ENCODE data around the gene MAP3K21.

Gene MAP3K21

DNA sequence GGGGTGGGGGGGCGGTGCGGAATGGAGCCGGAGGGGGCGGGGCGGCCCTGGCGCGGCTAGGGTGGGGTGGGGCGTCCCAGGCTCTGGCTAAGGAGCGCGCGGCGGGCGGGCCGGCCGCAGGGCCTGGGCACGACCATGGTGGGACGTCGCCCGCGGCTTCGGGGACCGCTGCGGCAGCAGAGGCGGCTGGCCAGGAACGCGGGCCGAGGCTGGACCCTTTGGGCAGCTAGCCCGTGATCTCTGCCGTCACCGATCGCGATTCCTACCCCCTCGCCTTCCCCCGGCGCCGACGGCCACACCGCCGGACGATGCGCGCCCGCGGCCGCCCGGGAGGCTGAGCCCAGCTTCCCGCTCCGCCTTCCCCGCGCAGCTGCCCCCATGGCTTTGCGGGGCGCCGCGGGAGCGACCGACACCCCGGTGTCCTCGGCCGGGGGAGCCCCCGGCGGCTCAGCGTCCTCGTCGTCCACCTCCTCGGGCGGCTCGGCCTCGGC is at the start of gene MAP3K21:
TSS of gene MAP3K21 (plus strand) at position 74 of the 491 bp plus-strand sequence. CDS start at position 379, 305 bp downstream.
- no peak for DNase-seq

DNA sequence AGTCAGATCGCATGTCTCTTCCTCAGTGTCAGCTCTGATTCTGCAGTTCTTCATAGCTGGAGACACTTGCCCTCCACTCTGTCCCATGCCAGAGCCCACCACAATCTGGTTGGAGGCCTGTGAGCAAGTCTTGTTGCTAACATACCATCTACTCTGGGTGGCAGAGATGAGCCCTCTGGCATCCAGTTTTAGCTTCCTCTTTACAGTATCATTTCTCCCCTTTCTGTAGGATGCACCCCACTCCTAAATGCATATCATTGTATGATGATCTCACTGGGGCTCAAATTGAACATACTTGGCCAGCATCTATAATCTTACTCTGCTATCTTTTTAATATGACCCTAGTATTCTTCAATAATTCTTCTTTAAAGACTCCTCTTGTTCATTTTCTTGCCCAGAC is 48.9 kb upstream of the MAP3K21 start:
- no peak for DNase-seq

DNA sequence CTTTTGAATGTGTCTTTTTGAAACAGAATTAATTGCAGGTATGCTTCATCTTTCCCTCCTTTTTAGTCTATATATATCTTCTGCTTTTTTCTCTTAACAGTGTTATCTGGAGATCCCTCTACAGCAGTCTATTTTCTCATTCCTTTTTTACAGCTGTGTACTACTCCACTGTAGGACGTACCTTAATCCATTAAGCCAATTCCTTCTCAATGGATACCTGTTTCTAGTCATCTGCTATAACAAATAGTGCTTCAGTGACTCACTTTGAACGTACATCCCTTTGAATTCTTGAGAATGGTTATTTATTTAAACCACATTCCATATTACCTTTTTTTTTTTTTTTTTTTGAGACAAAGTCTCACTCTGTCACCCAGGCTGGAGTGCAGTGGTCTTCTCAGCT is 47.6 kb upstream of the MAP3K21 start:
- DNase-seq, result no peak

DNA sequence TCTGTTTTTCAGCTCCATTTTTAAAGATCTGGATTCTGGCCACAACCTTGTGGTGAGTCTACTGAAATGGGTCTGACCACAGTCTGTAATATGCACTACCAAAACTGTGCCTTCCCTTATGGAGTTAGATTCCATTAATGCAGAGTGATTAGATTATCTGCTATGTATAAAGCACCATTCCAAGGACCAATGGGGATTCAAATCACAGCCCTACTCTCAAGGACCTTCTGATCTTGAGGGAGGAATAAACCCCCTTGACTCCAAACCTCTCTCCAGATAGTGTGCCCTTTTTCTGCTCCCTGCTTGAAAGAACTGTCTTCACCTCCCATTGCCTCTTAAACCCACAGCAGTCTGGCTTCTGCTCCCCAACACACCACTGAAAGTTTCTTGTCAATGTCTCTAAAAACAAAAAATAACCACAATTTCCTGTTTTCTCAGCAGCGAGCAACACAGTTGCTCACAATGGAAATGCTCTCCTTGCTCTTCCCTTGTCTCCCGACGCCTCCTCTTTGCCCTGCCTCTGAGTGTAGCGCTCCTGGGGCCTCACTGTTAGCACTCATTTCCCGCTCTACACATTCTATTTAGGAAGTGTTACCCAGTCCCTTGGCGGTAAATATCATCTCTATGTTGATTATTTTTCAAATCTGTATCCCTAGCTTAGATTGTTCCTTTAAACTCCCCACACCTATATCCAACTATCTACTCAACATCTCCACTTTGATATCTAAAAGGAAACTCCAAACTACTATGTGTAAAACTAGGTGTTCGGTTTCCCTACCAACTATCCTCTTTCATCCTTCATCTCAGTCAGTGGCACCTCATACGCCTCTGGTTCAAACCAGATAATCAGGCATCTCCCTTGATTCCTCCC is 45.6 kb upstream of the MAP3K21 start:
- DNase-seq, result no peak

DNA sequence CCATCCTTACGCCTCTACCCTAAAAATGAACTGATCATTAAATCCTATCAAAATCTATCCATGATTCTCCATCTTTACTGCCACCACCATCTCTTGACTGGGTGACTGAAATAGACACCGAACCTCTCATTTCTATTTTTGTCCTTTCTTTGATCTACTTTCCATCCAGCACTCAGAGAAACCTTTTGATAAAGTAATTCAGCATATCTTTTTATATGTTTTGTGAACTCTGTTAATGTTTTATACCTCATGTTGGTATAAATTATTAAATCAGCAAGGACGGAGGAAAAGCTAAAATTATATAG is 45.0 kb upstream of the MAP3K21 start:
- no peak for DNase-seq

DNA sequence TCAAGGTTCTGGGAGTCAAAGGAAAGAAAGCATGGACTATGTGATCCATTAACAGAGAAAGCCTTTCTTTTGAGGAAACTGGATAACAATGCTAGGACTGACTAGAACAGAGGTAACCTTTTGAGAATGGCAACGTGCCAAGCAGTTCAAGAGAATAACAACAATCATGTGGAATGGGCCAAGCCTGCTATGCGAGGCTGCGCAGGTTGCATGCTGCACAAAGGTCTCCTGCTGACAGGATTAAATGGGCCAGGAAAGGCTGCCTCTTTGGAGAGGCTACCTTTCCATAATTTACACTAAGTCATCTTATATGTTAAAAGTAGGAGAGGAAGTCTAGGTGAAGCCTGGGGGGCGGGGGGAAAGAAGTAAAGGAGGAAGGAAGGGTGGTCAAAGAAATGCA is 37.8 kb upstream of the MAP3K21 start:
- no peak for DNase-seq

DNA sequence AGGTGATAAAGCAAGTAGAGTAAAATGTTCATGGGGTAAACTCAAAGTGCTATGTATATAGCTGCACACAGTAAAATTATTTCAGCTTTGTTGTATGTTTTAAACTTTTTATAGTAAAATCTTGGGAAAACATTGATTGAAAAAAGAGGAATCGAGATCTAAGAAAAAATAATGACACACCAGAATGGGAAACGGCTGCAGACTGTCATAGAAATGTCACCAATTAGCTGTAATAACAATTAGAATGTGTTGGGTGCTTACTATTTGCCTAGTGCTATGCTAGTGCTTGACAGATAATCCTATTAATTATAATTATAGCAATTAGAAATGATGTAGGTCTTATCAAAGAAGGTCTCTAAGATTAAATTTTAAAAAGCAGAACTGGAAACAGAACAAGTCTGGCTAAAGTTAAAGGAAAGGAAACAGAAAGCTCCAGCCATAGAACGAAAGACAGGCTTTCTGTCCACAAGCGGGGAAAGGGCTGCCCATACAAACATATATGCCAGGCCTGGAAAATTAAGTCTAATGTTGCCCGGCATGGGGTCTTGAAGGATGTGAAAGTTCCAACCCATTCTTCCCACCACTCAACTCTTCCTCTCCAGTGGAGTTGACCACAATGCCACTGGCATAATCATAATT is 37.0 kb upstream of the MAP3K21 start:
- no peak for DNase-seq

DNA sequence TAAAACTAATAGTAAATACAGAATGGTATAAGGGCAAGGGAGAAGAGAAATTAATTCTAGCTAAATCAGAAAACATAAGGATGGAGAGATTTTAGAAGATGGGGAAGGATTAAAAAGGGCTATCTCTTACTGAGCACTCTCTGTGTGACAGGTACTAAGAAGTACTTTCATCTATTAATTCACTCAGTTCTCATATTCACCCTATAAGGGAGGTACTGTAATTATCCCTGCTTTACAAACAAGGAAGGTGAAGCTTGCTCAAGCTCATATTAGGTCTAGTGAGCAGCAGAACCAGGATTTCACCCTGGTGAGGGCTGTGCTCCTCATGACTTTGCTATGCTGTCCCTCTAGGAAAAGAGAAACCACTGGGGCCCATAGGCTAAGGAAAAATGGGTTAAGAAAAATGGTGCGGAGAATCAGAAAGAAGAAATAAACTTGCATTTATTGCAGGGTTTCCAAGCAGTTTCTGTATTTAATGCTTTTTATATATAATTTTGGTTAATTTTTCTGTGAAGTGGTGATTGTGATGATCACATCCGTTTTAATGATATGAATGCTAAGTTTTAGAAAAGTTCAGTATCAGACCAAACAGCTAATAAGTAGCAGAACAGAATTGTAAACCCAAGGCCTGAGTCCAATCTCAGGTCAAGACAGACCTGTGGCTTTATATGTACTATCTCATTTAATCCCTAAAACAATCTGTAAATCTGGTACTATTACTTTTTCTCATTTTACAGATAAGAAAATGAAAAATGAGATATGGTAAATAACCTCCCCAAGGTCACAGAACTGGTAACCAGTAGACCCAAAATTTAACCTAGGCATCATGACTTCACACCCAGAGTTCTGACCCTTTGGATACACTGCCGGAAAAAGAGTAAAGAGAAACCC is 33.7 kb upstream of the MAP3K21 start:
- DNase-seq, result no peak

DNA sequence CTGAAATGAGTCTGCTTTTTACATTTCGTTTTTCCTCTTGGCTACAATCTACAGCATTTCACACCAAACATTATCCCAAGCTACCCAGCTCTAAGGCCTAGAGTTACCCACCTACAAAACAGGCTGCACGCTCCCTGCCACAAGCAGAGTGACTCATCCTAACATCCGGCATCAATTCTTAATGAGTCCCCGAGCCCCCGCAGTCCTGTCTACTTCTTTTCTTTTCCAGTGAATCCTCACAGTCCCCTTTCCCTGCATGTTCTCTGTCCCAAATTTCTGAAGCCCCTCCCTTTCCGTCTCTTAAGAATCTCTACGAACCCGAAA is 32.6 kb upstream of the MAP3K21 start:
- DNase-seq, result peak in 1 of 2 experiments; percentile 53

DNA sequence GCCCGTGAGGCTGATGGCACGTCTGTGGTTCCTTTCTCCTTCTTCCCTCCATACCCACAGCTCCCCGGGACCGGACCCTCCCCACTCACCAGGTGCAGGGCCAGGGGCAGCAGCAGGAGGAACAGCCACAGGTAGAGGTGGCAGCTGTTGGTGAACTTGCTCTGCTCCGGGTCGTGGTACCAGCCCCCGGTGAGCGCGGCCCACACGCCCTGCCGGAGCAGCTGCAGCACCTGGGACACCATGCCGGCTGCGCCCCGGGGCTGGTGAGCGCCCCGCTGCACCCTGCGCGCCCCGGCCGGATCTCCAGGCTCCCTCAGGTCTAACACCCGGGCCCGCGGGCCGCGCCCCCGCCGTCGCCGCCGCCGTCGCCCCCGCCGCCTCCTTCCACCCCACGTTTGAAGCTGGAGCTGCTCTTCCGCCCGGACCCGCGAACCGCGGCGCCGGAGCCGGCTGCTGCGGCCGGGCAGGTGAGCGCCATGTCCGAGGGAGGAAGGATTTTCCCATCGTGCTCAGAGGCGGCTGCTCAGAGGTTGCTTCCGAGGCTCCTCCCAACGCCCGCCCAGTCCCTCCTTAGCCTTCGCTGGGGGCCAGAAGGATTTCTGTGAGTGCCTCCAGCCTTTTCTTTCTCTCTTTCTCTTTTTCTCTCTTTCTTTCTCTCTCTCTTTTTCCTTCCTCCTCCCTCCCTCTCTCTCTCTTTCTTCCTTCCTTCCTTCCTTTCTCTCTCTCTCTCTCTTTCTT is 32.1 kb upstream of the MAP3K21 start, which contains the start of gene PCNX2:
TSS of gene PCNX2 (minus strand) at position 489 of the 738 bp plus-strand sequence. CDS start at position 242, 247 bp downstream.
- peak in 1 of 2 experiments; percentile 52 for DNase-seq

DNA sequence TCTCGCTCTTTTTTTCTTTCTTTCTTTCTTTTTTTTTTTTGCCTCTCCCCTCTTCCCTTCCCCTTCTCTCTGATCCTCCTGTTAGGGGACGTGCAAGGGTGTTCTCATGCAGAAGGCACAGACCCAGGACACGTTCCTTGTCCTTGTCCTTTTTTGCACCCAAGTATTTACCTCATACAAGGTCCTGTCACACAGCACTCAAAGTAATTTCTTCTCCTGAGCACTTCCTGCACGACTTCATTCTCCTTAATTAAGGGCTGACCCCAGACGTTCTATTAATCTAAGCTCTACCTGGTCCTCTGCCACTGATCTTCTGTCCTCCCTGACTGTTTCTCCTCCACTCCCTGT is 31.6 kb upstream of the MAP3K21 start:
- no peak for DNase-seq

DNA sequence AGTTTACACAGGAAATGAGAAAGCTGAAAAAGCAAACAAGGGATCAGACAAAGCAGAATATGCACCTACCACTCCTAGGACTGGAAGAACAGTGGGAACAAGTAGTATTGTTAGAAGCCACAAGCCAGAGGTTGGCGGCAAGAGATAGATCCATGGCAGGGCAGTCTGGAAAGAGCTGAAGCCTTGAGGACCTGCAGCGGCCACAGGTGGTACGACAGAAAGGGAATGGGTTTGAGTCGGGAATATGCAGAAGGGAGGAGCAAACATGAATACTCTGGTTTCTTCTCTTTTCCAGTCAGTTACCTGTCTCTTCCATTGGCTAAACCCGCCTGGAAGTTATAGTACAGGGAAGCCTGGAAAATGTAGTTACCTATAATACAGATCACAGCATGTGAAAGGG is 28.1 kb upstream of the MAP3K21 start:
- DNase-seq, result no peak

DNA sequence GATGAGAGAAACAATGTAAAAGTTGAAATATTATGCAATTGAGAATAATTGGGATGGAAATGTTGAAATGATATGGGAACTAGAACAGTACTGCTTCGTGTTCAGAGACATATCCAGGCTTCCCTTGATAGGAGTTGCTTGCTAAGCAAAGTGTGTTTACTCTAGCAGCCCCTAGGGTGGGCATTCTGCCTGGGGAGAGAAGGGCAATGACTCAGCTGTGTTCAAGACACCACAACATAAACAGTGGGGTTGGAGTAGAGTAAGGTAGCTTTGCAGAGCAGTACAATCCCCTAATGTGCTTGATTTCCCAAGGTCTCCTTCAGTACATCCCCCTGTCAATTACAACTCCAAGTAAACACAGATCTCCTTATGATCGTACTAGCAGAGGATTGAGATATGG is 27.2 kb upstream of the MAP3K21 start:
- DNase-seq, result no peak

DNA sequence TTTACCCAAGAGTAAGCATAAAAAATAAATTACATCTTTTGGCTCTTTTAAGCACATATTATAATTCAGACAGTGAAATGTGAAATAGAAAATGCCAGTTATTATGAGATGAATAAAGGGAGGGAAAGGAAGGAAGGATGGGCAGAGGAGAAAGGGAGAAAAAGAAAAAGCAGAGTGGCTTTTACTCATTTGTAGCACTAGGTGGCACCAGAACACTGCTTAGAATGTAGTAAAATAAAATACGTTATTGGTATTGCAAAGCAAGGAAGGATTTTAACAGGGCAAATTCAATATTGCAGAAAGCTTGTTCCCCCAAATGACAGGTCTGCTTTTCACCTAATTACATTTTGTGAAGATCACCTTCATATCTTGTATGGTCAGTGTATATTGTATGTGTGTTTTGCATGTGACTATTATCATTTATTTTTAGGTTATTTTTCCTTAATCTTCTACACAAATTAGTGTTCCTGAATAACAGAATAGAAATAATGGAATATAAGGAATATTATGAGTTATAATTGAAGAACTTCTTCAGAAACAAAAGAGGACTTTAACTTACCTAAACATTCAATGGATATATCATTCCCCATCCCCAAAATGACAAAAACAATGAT is 22.9 kb upstream of the MAP3K21 start:
- peak in 1 of 2 experiments; percentile 27 for DNase-seq

DNA sequence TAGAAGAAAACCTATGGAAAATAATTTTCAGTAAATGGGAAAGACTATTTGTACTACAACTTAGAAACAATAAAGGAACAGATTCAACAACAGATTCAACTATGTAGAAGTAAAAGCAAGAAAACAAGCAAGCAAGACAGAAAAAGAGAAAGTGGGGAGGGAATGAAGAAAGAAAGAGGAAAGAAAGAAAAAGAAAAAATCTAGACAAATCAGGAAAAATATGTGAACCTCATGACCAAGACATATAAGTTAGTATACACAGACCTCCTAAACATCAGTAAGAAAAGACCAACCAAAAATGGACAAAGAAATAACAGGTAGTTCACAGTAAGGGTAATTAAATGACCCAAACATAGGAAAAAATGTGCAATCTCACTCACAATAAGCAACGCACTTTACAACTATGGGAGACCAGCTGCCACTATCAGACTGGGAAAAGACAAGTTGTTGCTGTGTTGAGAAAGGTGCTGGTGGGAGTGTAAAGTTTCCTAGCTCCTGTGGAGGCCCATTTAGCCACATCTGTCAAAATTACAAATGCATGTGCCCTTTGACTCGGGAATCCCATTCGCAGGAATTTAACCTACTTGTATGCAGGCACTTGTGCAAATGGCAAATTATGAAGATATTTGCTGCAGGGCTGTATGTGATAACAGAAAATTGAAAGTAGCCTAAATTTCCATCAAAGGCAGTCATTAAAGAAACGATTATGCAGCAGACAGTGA is 13.9 kb upstream of the MAP3K21 start:
- DNase-seq, result no peak

DNA sequence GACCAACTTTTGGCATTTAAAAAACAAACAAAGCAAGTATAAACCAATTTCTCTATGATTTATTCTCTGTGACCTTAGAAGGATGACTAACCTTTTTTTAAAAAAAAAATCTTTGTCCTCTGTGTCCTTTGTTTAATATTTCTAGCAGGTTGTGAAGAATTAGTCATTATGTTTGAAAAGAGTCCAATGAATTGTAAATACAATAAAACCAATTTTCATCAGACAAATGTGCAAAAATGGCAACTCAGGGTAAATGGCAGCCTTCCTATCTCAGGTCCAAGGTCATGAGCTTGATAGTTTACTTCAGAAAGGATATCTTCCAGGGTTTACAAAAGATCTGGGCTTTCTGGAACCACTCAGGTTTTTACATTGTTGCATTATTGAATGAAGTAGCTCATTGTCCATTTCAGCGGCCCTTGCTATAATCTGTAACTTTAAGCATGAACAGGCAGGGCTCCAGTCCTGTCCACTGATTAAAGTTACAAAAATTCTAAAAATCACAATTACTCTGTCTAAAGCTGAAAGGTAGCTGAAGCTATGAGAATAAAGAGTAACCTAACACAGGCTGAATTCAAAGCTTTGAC is 11.7 kb upstream of the MAP3K21 start:
- no peak for DNase-seq

DNA sequence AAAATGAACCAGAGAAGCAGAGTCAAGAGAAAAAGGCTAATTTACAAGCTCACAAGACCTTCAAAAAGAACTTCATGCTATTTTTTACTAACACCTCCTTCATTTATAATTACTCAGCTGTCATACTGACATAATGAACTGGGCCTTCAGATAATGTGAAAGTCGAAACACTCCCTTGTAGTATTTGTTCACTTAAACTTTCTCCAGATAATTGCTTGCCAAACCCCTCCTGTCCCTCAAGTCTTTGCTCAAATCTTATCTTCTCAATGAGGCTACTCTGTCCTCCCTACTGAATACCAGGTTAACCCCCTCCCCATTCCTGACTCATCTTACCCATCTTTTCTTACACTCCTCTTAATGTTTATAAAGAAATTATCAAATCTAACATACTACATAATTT is 11.1 kb upstream of the MAP3K21 start:
- no peak for DNase-seq

DNA sequence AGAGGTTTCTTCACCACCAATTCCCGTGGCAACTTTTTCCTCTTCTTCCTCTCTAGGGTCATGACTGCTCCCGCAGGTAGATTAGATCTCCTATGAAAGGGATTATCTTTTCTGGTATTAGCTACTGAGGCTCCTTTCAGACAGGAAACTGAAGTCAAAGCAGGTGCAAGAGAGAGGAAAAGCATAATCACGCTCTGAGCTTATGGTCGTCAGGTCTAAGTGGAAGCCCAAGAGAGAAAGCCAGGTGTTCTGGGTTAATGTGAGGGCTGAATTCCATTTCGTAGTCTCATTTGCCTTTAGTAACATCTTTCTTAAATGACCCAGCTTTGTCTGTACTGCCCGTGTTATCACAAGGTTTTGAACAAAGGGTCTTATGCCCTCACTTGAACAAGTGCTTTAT is 8.3 kb upstream of the MAP3K21 start:
- DNase-seq, result no peak

DNA sequence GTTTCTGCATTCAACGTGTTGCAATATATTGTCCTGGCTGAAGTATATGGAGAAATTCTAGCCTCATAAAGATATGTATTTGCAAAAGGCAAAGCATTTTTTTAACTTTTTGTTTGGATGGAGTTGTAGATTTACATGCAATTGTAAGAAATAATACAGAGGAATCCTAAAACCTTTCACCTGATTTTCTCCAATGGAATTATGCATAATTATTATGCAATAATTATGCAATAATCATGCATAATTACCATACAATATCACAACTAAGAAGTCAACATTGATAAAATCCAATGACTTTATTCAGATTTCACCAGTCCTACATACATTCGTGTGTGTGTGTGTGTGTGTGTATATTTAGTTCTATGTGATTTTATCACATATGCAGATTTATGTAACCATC is 7.5 kb upstream of the MAP3K21 start:
- no peak for DNase-seq

DNA sequence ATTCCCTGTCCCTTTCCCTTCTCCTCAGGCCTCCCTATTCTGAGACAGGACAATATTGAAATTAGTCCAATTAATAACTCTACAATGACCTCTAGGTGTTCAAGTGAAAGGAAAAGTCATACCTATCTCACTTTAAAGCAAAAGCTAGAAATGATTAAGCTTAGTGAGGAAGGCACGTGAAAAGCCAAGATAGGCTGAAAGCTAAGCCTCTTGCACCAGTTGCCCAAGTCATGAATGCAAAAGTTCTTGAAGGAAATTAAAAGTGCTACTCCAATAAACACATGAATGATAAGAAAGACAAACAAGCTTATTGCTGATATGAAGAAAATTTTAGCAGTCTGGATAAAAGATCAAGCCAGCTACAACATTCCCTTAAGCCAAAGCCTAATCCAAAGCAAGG is 3.8 kb upstream of the MAP3K21 start:
- no peak for DNase-seq

DNA sequence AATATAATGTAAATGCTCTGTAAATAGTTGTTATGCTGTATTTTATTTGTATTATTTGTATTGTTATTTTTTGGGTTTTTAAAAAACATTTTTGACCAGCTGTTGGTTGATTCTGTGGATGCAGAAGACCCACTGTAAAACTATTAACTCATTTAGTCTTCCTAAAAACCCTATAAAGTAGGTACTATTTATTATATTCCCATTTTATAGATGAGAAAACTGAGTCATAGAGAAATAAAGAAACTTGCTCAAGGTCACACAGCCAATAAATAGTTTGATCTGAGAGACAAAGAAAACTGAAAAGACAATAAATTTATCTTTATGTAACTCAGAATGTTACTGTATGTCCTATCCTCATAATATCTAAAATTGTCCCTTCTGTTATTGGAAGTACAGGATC is 1.2 kb upstream of the MAP3K21 start:
- DNase-seq, result no peak

Data from SW 1271 (cell line).